HG03378 (cell line): ENCODE results near the gene GLB1L.
"Not testable (repeated sequence)": the region's sequence is repeated elsewhere in the genome, so short reads cannot be mapped to it uniquely, and the experiment has no call there.

Experiments used
- ATAC-seq: cut with Tn5 transposase; IDR thresholded peaks from one replicate; pipeline ENCODE4 v1.9.1; 2021; ENCODE audit warnings: mild to moderate bottlenecking, moderate library complexity; ENCODE audit not compliant: unreplicated experiment

The GLB1L gene

DNA sequence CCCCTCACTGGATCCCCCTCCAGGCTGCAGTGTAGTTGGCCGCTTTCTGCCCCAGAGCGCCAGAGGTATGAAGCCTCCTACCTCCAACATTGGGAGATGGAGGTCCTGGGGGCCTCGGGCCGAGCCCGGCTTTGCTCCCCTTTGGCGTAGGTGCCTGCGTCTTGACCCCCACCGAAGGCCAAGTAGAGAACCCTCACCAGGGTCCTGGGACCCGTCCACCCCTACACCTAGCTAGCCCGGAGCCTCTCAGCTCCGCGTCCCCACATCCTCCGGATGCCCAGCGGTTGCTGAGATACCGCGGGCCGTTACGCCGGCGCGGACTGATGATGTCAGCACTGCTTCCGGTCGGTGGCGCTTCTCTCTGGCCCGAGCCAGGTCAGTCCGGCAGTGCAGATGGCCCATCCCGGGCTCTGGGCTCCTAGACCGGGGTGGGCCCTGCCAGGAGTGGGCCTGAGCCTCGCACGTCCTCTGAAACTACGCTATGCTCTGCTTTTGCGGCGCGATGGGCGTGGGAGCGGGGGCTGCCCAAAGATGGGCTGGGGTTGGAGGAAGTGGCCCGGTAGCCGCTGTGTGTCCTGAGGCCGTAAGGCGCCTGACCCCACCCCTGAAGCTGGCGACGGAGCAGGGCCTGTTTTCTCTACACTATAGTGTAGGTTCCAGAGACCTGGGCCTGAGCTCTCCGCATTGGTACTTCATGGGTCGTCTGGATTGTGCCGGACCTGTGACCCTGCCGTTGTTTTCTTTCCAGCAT, at the start of gene GLB1L, which contains the start of gene STK16:
Gene GLB1L (minus strand): TSS at position 297 of the 751 bp plus-strand sequence. CDS start 1,871 bp downstream, outside the sequence.
Gene STK16 (plus strand): TSS at position 332 of the 751 bp plus-strand sequence. CDS start 521 bp downstream, outside the sequence.
- ATAC-seq, result peak; percentile 65

DNA sequence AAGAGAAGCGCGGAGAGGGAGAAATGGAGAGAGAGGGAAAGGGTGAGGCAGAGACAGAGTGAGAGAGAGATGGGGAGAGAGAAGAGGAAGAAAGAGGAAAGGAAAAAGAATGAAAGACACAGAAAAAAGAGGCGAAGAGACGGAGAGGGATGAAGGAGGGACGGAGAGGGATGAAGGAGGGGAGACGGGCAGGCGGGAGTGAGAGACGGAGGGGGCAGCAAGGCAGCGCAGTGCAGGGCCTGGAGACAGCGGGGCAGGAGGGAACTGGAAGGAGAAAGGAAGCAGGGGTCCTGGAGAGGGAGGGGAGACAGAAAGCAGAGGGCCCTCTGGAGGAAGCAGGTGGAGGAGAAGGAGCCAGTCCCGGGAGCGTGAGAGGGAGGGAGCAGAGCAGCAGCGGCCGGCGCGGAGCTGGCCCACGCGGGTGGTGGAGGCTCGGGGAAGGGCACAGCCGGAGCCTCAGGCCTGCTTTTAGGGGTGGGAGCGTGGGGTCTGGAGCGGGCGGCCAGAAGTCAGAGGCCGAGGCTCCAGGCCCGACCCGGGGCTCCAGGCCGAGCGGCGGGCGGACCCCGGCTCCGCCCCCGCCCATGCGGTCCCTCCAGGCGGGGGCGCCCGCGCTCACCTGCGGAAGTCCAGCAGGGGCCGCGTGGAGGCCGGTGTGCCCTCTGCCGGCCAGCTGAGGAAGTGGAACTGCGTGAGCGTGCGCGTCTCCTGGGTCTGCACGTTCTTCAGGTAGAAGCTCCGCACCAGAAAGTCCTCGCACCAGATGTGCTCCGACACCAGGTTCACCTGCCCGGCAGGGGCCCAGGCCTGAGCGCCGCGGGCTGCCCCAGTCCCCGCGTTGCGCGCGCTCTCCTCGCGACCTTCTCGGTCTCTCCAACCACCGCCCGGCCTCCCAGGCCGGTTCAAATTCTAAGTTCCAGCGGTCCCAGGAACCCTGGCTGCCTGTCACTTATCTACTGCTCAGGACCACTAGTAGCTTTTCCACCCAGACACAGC, 49.4 kb upstream of the GLB1L start:
- ATAC-seq, result peak; percentile 74

DNA sequence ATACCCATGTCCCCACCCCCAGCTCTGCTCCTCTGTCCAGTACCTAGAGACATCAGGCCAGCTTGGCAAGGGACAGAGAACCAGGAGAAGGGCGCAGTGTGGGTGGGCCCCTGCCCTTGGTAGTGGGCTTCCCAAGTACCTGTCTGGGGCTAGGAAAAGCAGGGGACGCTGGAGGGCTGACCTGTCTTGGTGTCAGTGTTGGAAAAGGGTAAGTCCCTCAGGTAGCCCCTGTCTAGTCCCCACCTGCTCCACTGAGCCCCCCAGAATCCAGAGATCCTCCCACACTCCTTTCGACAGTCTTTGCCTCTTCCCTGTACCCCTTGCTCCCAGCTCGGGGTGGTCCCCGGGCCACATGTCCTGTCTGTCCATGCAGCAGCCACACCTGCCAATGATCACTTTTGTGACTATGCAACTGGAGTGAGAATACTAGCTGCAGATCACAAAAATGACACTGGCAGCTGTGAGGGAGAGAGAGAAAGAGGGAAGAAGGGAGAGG, 48.5 kb upstream of the GLB1L start:
- ATAC-seq, result no peak

DNA sequence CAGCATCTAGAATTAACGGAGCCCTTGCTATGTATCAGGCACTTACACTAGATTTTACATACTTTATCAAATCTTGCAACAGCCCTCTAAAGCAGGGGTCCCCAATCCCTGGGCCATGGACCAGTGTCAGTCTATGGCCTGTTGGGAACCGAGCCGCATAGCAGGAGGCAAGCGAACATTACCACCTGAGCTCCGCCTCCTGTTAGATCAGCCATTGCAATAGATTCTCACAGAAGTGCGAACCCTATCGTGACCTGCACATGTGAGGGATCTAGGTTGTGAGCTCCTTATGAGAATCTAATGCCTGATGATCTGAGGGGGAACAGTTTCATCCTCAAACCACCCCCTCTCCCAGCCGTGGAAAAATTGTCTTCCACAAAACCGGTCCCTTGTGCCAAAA, 47.4 kb upstream of the GLB1L start:
- no peak for ATAC-seq

DNA sequence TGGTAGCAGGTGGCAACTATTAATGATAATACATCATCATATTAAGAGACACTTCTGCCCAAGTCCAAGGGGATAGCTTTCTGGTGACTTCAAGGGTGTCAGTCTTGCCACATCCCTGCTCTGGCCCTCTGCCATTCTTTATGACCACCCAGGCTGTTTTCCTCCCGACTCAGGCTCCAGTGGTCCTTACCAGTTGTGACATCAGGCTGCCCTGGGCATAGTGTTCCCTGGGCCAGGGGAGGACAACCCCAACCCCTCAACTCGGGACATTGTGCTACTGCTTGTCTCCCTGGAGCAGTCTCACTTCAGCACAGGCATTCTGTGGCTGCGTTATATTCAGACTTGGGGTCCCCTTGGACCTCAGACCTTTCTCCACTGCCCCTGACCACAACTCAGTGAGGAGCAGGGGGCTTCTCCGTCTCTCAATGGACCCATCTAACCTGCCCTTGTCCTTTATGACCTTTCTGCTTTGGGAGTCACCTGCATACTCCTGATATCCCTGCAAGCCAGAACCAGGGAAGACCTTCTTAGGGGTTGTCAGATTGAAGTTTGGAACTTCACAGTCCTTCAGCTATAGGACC, 46.8 kb upstream of the GLB1L start:
- no peak for ATAC-seq

DNA sequence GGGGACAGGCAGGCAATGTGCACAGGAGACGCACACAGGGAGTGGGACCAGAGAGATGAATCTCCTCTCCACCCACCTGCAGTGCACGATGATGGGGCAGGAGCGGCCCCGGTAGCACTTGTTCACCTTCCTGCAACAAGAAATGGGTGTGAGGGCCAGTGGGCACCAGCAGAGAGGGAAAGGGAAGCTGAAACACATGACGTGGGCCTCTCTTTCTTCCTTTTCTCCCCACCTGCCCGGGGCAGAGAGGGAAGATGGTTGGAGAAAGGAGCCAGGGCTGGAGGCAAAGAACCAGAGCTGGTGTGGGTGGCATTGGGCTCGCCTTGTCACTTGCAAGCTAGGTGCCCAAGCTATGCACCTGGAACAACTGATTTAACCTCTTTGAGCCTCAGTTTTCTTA, 46.1 kb upstream of the GLB1L start:
- no peak for ATAC-seq

DNA sequence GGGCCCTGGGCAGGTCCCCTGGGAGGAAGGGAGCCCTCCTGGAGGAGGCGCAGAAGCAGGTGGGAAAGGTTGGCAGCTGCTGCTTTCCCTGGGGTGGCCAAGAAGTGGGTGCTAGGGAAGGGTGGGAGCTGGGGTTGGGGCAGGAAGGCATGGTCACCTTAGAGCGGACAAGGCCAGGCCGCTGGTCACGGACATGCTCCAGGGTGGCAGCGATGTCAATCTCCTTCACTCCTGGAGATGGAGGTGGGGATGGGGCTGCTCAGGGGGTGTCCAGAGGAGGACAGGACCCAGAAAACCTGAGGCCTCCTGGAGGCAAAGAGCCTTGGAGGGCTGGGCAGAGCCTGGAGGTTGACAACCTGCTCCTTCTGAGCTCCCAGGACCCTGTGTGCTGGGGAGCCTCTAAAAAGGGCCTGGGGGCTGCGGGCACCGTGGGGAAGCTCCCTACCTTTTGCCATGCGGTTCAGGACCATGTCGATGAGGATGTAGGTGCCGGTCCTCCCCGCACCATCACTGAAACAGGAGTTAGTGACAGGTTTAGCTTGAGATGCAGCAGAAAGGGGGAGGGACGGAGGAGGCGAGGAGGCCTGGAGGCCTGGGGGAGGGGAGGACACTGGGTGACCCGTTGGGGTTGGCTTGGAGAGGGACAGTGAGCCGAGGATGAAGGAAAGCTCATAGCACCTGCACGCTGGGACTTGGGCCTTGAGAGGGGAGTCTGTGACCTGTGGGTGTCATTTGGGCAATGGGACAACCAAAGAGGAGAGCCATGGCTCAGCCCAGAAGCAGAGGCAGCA, 45.3 kb upstream of the GLB1L start:
- ATAC-seq, result no peak

DNA sequence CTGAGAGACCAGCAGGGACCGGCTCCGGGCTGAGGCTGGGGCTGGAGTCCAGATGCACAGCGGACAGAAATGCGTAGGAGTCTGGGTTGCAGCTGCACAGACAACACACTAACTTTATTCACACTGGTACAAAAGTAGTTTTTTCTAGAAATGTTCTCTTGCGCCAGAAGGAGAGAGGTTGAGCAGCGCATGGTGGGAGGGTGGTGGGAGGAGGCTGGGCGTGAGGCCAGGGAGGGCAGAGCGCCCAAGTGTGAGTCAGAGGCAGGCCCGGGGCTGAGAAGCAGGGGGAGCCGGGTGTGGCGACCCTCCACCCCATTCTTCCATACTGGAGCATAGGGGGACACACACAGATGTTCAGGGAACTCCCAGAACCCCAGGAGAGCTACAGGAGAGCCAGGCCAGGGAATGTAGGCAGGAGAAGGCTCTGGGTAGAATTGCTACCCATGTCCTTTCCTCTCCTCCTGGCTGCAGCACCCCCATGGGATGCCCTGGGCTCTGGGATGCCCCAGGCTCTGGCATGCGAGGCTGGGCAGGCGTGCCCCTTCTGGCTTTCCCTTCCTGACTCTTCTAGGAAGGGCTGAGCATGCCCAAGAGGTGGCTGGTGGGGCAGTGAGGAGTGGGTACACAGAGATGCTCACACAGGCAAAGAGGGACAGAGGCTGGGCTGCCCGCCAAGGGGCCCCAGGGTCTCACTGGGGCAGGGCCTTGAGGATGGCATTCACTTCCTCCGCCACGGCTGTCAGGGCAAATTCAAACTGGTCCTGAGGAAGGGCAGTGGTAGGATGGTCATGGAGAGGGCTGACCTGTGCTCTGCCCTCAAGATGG, 44.5 kb upstream of the GLB1L start:
- ATAC-seq, result no peak

DNA sequence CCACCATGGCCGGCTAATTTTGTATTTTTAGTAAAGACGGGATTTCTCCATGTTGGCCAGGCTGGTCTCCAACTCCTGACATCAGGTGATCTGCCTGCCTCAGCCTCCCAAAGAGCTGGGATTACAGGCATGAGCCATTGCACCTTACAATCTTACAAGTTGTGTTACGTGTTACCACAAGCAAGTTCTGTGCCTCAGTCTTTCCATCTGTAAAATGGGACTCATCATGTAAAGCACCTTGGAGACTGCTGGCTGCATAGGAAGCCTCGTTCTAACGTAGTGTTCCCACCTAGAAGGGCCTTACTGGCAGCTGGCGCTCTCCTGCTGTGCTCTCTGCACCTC, 43.9 kb upstream of the GLB1L start:
- ATAC-seq, result no peak

DNA sequence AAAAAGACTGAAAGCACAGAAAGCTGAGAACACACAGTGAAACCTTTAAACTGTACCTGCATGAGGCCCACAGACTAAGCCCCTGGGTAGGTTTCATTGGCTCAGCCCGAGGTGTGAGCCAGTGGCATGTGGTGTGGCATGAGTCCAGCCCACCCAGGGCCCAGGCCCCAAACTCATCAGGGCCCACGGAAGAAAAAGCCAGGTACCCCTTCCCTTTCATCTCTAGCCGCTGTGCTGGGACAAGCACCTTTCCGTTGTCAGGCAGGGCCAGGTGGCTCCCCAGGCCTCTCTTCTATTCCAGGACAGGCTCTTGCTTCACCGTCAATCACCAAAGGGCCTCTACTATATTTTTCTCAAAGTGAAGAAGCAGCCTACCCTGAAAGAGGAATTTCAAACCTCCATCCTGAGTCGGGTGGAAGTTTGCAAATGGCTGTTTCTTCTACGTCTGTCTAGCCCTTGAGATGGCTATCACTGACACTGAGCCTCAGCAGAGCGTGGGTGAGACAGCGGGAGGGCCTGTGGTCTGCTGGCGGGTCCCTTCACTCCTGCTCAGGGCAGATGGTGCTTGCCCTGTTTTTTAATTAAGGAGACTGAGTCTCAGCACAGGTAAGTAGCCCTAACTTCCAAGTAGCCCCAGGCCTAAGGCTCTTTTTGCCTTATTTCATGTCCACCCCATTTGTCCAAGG, 42.5 kb upstream of the GLB1L start:
- ATAC-seq, result no peak

DNA sequence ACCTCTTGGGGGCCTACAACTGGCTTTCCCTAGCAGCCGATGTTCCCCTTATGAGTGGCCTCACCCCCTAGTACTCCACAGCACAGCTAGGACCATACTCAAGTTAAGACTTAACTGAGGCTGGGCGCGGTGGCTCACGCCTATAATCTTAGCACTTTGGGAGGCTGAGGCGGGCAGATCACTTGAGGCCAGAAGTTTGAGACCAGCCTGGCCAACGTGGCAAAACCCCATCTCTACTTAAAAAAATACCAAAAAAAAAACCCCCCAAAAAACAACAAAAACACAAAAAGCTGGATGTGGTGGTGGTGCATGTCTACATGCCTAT, 41.8 kb upstream of the GLB1L start:
- ATAC-seq, result not testable (repeated sequence)

DNA sequence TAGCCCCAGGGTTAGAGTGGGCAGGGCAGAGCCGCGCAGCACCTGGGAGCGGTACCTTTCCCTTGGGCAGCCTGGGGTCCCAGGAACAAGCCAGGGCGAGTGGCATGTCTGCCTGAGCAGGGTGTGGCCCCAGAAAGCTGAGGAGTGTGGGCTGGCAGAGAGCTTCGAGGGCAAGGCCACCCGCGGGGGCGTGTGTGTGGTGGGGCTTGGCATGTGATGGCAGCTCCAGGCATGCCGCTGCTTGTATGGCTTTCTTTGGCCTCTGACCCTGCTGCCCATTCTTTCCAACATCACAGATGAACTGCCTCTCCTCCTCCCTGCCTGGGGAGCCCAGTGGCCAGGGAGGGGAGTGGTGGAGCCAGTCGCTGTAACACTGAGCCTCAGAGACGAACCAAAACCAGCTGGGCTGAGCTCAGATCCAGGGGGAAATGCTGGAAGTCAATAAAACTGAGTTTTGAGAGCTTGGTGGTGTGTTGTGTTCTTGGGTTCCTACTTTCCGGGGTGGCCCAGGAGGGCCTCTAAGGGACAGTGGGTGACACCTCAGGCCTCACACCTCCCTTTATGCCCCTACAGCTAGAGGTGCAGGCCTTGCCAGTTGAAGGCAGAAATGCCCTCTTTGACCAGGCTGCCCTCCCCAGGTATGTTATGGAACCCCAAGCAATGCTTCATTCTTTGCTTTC, 41.3 kb upstream of the GLB1L start:
- ATAC-seq, result no peak

DNA sequence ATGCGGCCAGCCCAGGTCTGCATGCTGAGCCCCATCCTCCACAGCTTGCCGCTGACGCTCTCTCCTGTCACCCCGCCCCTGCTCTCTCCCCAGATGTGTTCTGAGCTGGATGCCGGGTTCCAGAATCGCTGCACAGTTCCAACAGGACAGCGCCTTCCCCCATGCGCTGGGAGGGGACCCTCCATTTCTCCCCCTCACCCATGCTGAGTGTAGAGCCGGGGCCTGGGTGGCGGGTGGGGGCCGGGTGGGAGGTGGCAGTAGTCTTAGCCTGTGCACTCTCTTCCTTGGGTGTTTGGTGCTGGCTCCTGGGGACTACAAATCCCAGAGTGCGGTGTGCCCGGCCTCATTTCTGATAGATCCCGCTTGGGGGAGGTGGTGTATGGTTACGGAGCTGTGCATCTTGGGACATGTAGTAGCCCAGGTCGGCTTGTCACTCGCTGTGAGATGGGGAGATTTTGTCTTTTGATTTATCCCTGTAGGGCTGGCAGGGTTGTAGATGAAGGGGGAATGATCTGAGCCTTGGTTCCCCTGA, 40.7 kb upstream of the GLB1L start:
- no peak for ATAC-seq

DNA sequence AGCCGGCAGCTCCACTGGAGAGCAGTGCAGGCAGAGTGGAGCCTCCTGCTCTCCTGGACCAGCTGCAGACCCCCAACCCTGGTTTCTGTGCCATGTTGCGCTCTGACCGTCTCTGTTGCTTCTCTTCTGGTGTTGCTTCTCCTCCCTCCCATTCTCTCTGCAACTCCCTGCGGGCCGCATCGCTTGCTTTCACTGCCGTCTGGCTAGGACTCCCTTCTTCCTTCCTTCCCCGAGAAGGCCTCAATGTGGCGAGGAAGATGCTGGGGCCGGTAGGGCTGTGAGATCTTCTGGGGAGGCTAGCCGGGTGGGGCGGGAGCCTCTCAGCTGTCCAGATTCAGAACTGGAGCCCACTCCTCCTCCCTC, 40.1 kb upstream of the GLB1L start:
- ATAC-seq, result no peak

DNA sequence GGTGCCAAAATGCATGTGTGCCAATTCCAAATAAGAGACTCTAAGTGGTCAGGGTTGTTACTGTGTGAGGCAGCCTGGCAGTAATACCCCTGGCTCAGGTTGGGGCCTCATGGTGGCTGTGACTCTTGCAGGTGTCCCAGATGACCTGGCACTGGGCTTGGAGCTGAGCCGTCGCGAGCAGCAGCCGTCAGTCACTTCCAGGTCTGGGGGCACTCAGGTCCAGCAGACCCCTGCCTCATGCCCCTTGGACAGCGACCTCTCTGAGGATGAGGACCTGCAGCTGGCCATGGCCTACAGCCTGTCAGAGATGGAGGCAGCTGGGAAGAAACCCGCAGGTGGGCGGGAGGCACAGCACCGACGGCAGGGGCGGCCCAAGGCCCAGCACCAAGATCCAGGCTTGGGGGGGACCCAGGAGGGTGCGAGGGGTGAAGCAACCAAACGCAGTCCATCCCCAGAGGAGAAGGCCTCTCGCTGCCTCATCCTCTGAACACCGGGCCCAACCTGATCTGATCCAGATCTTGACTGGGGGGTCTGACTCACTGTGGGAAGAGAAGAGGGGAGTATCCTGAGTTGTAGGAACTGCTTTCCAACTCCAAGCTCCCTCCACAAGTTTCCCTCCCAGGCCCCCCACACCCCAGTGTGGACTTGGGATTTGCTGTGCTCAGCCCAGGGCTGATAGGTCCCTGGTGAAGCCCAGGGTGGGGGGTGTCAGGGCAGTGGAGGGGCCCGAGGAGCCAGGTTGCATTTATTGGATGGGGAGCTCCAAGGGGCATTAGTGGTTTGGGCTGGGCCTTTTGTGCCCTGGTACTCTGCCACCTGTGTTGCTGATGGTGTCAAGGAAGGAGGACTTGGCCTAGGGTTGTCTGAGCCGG, 39.5 kb upstream of the GLB1L start:
- no peak for ATAC-seq

DNA sequence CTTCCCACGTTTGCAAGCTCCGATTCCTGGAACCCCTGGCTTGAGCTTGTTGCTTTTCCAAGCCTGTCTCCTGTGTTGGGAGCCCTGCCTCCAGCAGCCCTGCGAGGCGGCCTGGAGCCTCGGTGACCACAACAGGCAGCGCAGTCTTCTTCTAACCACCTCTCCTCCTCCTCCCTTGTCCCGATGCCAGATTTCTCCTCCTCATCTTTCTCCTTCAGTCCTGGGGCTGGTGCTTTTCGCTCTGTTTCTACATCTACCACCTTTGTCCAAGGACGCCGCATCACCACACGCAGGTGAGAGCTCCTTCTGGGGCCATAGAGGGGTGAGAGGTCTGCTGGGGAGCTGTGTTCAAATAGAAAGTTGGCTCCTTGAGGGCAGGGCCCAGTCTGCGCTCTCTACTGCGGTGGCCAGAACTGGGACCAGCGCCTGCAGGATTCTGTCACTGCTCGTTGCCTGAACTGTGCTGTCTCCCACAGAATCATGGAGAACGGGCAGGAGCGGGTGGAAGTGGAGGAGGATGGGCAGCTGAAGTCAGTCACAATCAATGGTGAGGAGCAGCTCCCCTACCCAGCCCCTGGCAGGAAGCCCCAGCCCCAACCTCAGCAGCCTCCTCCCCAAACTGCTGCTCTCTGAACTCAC, 37.8 kb upstream of the GLB1L start:
- no peak for ATAC-seq

DNA sequence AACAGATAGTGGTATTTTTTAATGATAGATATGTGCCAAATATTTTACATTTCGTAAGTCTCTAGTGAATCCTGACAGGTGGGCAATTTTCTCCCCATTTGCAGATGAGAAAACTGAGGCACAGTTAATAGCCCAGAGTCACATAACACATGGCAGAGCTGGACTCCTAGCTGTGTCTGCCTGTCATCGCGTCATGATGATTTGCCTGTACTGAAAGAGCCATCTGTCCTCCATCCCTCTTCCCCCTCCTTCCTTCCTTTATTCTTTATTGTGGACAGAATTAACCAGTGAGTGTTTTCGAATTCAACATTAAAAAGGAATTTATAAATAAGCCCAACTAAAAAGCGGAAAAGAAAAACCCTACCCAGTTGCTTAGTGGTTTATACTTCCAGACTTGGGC, 37.1 kb upstream of the GLB1L start:
- ATAC-seq, result no peak
